Endothelial cell of umbilical vein (primary cell): ENCODE results near the gene NCMAP. TPM values are rescaled to one million over a fixed set of nuclear protein-coding genes. Genes with fewer than 3 reads are reported as not detected.

ENCODE experiments used
- BruUV-seq: library from RNA; stranded (reverse); fragments of 400-500 nt; replicated peaks from 2 replicates; lab custom pipeline; 2021; lab: Mats Ljungman, UMichigan
- CTCF ChIA-PET: fragments of 300-600, 350-600 bp; sonication (Branson Sonifier 250); formaldehyde crosslinking; loops from one replicate; lab custom pipeline; 2021; ENCODE audit warnings: antibody characterized with exemption, inconsistent platforms; lab: Charles Lee
- POLR2A ChIA-PET: fragments of 300-600, 350-600 bp; sonication (Branson Sonifier 250); formaldehyde crosslinking; loops from one replicate; lab custom pipeline; 2021; ENCODE audit warnings: antibody characterized with exemption, inconsistent platforms; lab: Charles Lee
- DNase-seq: peaks from one replicate; pipeline ENCODE4 v3.0.0-alpha.2; 2011; ENCODE audit warnings: low read depth, low spot score
- FAIRE-seq: peaks from 2 replicates; lab custom pipeline; 2011; peaks lifted over from hg19 to GRCh38; lab: Jason Lieb, UNC
- H2AFZ ChIP-seq: 2 replicates; pipeline ENCODE4 v1.6.0; 2012; ENCODE audit warnings: low read depth, low read length, control low read depth, inconsistent platforms
- H3K27ac ChIP-seq: 2 replicates; pipeline ENCODE4 v1.5.1; 2011; ENCODE audit warnings: low read depth, mild to moderate bottlenecking, control low read depth, low read length, moderate library complexity; ENCODE audit not compliant: insufficient read depth
- H3K27me3 ChIP-seq, 2 experiments: 2 replicates each; pipeline versions ENCODE4 v1.6.0 to v1.6.1; 2011; ENCODE audit warnings: low read length in 2 of 2, mixed read lengths in 1 of 2; ENCODE audit not compliant: control insufficient read depth in 2 of 2, insufficient read depth in 2 of 2
- H3K36me3 ChIP-seq, 2 experiments: 2 replicates in 1 of 2; 3 replicates in 1 of 2; pipeline ENCODE4 v1.5.1; 2011; ENCODE audit warnings: low read length in 2 of 2, mild to moderate bottlenecking in 1 of 2, moderate library complexity in 1 of 2; ENCODE audit not compliant: control insufficient read depth in 2 of 2, insufficient read depth in 2 of 2; ENCODE audit errors: extremely low read depth in 1 of 2
- H3K4me1 ChIP-seq: 3 replicates; pipeline ENCODE4 v1.5.1; 2011; ENCODE audit warnings: mild to moderate bottlenecking, low read length; ENCODE audit not compliant: control insufficient read depth, insufficient read depth; ENCODE audit errors: extremely low read depth
- H3K4me2 ChIP-seq: 2 replicates; pipeline ENCODE4 v1.6.1; 2011; ENCODE audit warnings: low read length, control low read depth, mixed read lengths; ENCODE audit not compliant: insufficient read depth
- H3K4me3 ChIP-seq, 3 experiments: fragments of 200-600 bp in 1 of 3; sonication (generic), shearing (Covaris generic) in 1 of 3; replicated peaks in 1 of 3; 2 replicates each; pipeline ENCODE4 v1.5.1; 2011 to 2016; ENCODE audit warnings: control low read depth in 3 of 3, low read length in 3 of 3, mild to moderate bottlenecking in 2 of 3, inconsistent platforms in 1 of 3, low read depth in 1 of 3, moderate library complexity in 1 of 3; ENCODE audit not compliant: insufficient read depth in 1 of 3
- H3K79me2 ChIP-seq: 2 replicates; pipeline ENCODE4 v1.6.0; 2012; ENCODE audit warnings: low read length, inconsistent platforms; ENCODE audit not compliant: control insufficient read depth, insufficient read depth
- H3K9ac ChIP-seq: replicated peaks from 2 replicates; pipeline ENCODE3; 2011; ENCODE audit warnings: low read length, control low read depth; ENCODE audit not compliant: insufficient read depth; ENCODE audit errors: extremely low read depth
- H3K9me1 ChIP-seq: replicated peaks from 3 replicates; pipeline ENCODE4 v1.6.0; 2011; ENCODE audit warnings: mild to moderate bottlenecking, low read length; ENCODE audit not compliant: control insufficient read depth, insufficient read depth; ENCODE audit errors: extremely low read depth
- H3K9me3 ChIP-seq: replicated peaks from 2 replicates; pipeline ENCODE4 v1.5.1; 2012; ENCODE audit warnings: low read length, inconsistent platforms; ENCODE audit not compliant: control insufficient read depth, insufficient read depth
- H4K20me1 ChIP-seq: replicated peaks from 2 replicates; pipeline ENCODE3; 2011; ENCODE audit warnings: mild to moderate bottlenecking, low read length; ENCODE audit not compliant: control insufficient read depth, insufficient read depth; ENCODE audit errors: extremely low read depth
- EZH2 ChIP-seq: IDR thresholded peaks from 2 replicates; pipeline ENCODE4 v1.6.1; 2012; ENCODE audit warnings: borderline replicate concordance, low read depth, mild to moderate bottlenecking, moderate library complexity, low read length, inconsistent platforms; ENCODE audit not compliant: severe bottlenecking
- FOS ChIP-seq: IDR thresholded peaks from 2 replicates; pipeline ENCODE4 v1.6.1; 2011; ENCODE audit warnings: mild to moderate bottlenecking, low read length, moderate library complexity, borderline replicate concordance; ENCODE audit not compliant: insufficient read depth
- GATA2 ChIP-seq: IDR thresholded peaks from 2 replicates; pipeline ENCODE4 v1.7.0; 2011; ENCODE audit warnings: low read depth, mild to moderate bottlenecking, moderate library complexity, mixed read lengths, low read length; ENCODE audit not compliant: insufficient read length, insufficient read depth
- JUN ChIP-seq: IDR thresholded peaks from 2 replicates; pipeline ENCODE4 v1.6.1; 2011; ENCODE audit warnings: borderline replicate concordance, low read depth; ENCODE audit not compliant: insufficient read length, insufficient read depth
- MAX ChIP-seq: IDR thresholded peaks from 2 replicates; pipeline ENCODE4 v1.6.1; 2011; ENCODE audit not compliant: insufficient read depth, insufficient read length
- MYC ChIP-seq: IDR thresholded peaks from one replicate; pipeline ENCODE4 v1.6.1; 2011; ENCODE audit warnings: mild to moderate bottlenecking, low read depth, low read length
- POLR2A ChIP-seq: IDR thresholded peaks from 2 replicates; pipeline ENCODE4 v1.6.1; 2012; ENCODE audit warnings: low read depth, mild to moderate bottlenecking, control low read depth, low read length
- POLR2AphosphoS5 ChIP-seq: IDR thresholded peaks from 2 replicates; pipeline ENCODE4 v1.6.1; 2012; ENCODE audit warnings: low read depth, mild to moderate bottlenecking, control low read depth, low read length, moderate library complexity; ENCODE audit not compliant: insufficient read depth
- dilution Hi-C: fragments of 300-500 bp; cut with MboI; formaldehyde crosslinking; loops from one replicate; pipeline ENCODE4 v1.15.0; 2019; ENCODE audit warnings: low sequenced_read_pairs; ENCODE audit not compliant: extremely low pct_ligation_motif_present
- intact Hi-C: fragments of 100-400 bp; cut with micrococcal nuclease; formaldehyde crosslinking; loops from one replicate; pipeline ENCODE4 v1.10.0; 2022
- polyA plus RNA-seq, 4 experiments: library from polyadenylated mRNA; depleted of rRNA in 3 of 4; stranded (reverse) in 3 of 4; unstranded in 1 of 4; fragments of >200 nt; gene quantifications; 2 replicates each; pipeline versions ENCODE4 v1.2.1 to v1.2.3, GENCODE V29; 2011 to 2012; ENCODE audit warnings: missing spikeins in 1 of 4
- total RNA-seq: library from RNA; stranded (reverse); gene quantifications from 2 replicates; pipeline ENCODE4 v1.2.3, GENCODE V29; 2021
- TF ChIP-seq, protein P1 (sequence below), 2 donors: IDR thresholded peaks; 1 replicate in 1 of 2; 2 replicates in 1 of 2; pipeline ENCODE4 v1.5.1; 2011; ENCODE audit warnings: low read length in 2 of 2, mild to moderate bottlenecking in 2 of 2, moderate library complexity in 2 of 2, control low read depth in 1 of 2, inconsistent platforms in 1 of 2, low read depth in 1 of 2; ENCODE audit not compliant: insufficient read depth in 1 of 2; ENCODE audit errors: extremely low read depth in 1 of 2

Gene NCMAP
- total and polyA plus RNA-seq, 2 donors (not counting 3 experiments of a cell fraction or from before 2014, with no cell fraction given): not detected

GRCh38 chr1:24547195-24547594, 8.7 kb upstream of the NCMAP start:
- dilution Hi-C loops: no loop called here
- Histone ChIP-seq H3K9ac (no peak overlapping the region), H2AFZ (no peak overlapping the region), H3K4me1 (no peaks in the 10 kb centered on the region), H3K9me3 (no peaks in the 10 kb centered on the region), H3K79me2 (no peaks in the 10 kb centered on the region), H3K4me2 (no peak overlapping the region), H3K36me3 (no peaks in the 10 kb centered on the region), H3K4me3 (no peak overlapping the region), H3K27ac (no peak overlapping the region), H4K20me1 (no peaks in the 10 kb centered on the region), H3K27me3 (peaks cover 3 to 10% of the 10 kb centered on the region in 2 experiments), H3K9me1 (no peaks in the 10 kb centered on the region)
- CTCF ChIA-PET: interaction anchor here (1.0 to 1.8 kb wide), 5 partner anchors 12 to 348 kb away, joined by 3 to 5 read pairs (median 4); no protein-coding TSS in a partner anchor
- intact Hi-C loops: no loop called here
- TF ChIP-seq EZH2 (no peak), GATA2 (no peak), FOS (no peak), MYC (no peak), POLR2A (no peak), JUN (no peak), MAX (no peak), POLR2AphosphoS5 (no peak)
- TF ChIP-seq, protein P1, sequence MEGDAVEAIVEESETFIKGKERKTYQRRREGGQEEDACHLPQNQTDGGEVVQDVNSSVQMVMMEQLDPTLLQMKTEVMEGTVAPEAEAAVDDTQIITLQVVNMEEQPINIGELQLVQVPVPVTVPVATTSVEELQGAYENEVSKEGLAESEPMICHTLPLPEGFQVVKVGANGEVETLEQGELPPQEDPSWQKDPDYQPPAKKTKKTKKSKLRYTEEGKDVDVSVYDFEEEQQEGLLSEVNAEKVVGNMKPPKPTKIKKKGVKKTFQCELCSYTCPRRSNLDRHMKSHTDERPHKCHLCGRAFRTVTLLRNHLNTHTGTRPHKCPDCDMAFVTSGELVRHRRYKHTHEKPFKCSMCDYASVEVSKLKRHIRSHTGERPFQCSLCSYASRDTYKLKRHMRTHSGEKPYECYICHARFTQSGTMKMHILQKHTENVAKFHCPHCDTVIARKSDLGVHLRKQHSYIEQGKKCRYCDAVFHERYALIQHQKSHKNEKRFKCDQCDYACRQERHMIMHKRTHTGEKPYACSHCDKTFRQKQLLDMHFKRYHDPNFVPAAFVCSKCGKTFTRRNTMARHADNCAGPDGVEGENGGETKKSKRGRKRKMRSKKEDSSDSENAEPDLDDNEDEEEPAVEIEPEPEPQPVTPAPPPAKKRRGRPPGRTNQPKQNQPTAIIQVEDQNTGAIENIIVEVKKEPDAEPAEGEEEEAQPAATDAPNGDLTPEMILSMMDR (IDR thresholded peaks at IDR 0.05; ENCODE audit: extremely low read depth in 1 of 2, insufficient read depth in 1 of 2, low read depth in 1 of 2, low read length in 2 of 2): no peak
- POLR2A ChIA-PET: no interaction called here
- FAIRE-seq (no peak), DNase-seq (no peak)
- no TSS peak for BruUV-seq
